Right cardiac atrium (tissue), 5 donors: ENCODE results near the gene MAPK10. TPM values are rescaled to one million over a fixed set of nuclear protein-coding genes. Genes with fewer than 3 reads are reported as not detected.
"Not testable (repeated sequence)": the region's sequence is repeated elsewhere in the genome, so short reads cannot be mapped to it uniquely, and the experiment has no call there.

Experiments
- ATAC-seq, 2 donors: fragments of 200-7000 bp; cut with Tn5 transposase; one replicate each; pipeline versions ENCODE4 v1.8.0 to v1.9.1; 2020; ENCODE audit warnings: moderate library complexity in 2 of 2, mild to moderate bottlenecking in 1 of 2
- DNase-seq, 3 donors: peaks; one replicate each; pipeline ENCODE4 v3.0.0-alpha.2; 2020
- H3K27ac ChIP-seq: one replicate; pipeline ENCODE4 v1.5.1; 2013; ENCODE audit warnings: mild to moderate bottlenecking, low read length, control low read depth, moderate library complexity
- H3K27me3 ChIP-seq: one replicate; pipeline ENCODE4 v1.6.1; 2013; ENCODE audit not compliant: control insufficient read depth, insufficient read depth
- H3K4me1 ChIP-seq: one replicate; pipeline ENCODE4 v1.6.1; 2013; ENCODE audit warnings: low read length; ENCODE audit not compliant: control insufficient read depth, insufficient read depth
- H3K4me3 ChIP-seq: one replicate; pipeline ENCODE4 v1.5.1; 2013; ENCODE audit warnings: low read length, control low read depth
- H3K9me3 ChIP-seq: one replicate; pipeline ENCODE4 v1.6.1; 2013; ENCODE audit warnings: low read length; ENCODE audit not compliant: control insufficient read depth
- WGBS: extraction: QIAGEN DNeasy Blood & Tissue Kit; methylation state at CpG from one replicate; pipeline ENCODE4 v1.1.7; 2013; 5-methylcytosine and 5-hydroxymethylcytosine counted together
- intact Hi-C, 4 donors: fragments of 100-400 bp; cut with DNase I; formaldehyde crosslinking; loops; one replicate each; pipeline versions ENCODE4 v1.11.0 to v1.14.0; 2022 to 2023
- polyA plus RNA-seq: library from polyadenylated mRNA; stranded (reverse); fragments of 200-250 nt; gene quantifications from one replicate; pipeline ENCODE4 v1.2.3, GENCODE V29; 2013
- total RNA-seq, 4 donors: library from RNA; stranded (reverse); fragmentation: NEBNext Ultra II Directional; extraction: Animal tissue kit (Norgen Biotek cat#: 25700); gene quantifications; one replicate each; pipeline ENCODE4 v1.2.1, GENCODE V29; 2021
- donor health status: healthy with polysubstance abuse.
- donor health status: DM: no; HTN: yes; CAD: no.
- donor health status: DM: no; HTN: no; CAD: no.
- donor health status: DM: no; HTN: yes; CAD: no; lungs with severe emphysema.
- donor health status: DM: yes; HTN: yes; CAD: no.

MAPK10 gene
- total and polyA plus RNA-seq, 5 donors = 6.6 to 12.9 (median 7.8) TPM

- DNase-seq (no peak), ATAC-seq (no peak)
- intact Hi-C loops = no loop called here
- Histone ChIP-seq H3K4me1 (peaks cover 6% of the 10 kb centered on the region), H3K9me3 (no peaks in the 10 kb centered on the region), H3K4me3 (no peak overlapping the region), H3K27me3 (no peaks in the 10 kb centered on the region), H3K27ac (no peak overlapping the region)
- WGBS = 61% methylated on average over 4 of the region's 4 CpGs
These were observed 323.1 kb downstream of the MAPK10 start for GRCh38 chr4:86036736-86037135.

- WGBS = 98% methylated on average over 1 of the region's 1 CpG
- DNase-seq (no peak), ATAC-seq (no peak)
- Histone ChIP-seq H3K9me3 (no peaks in the 10 kb centered on the region), H3K4me1 (peaks cover 6% of the 10 kb centered on the region), H3K4me3 (no peak overlapping the region), H3K27me3 (no peaks in the 10 kb centered on the region), H3K27ac (no peak overlapping the region)
- intact Hi-C loops = no loop called here
These were observed 324.2 kb downstream of the MAPK10 start for GRCh38 chr4:86035688-86036087.

GRCh38 chr4:86034616-86035015, 325.2 kb downstream of the MAPK10 start:
- Histone ChIP-seq H3K4me1 (peaks cover 6% of the 10 kb centered on the region), H3K9me3 (no peaks in the 10 kb centered on the region), H3K27ac (peak overlapping the region; percentile 2), H3K4me3 (no peak overlapping the region), H3K27me3 (no peaks in the 10 kb centered on the region)
- no peak for ATAC-seq
- DNase-seq = no peak
- WGBS = 51% methylated on average over 2 of the region's 2 CpGs
- intact Hi-C loops = no loop called here

DNA sequence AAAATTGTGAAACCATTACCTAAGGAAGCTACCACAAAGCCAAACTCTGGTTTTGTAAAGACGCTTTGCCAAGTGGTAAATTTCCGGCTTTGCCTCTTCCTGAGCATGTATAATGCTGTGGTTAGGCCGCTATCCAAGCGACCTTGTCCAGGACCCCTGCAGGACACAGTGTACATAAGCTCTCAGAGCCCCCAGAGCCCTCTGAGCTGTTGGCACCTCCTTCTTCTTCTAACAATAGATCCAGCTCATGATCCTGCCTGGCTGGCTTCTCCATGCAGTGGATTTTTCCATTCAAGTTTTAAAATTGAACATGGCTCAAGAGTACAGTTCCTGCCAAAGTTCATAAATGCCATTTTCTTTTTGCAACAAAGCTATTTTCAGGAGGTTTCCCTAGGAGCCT, 326.7 kb downstream of the MAPK10 start:
- WGBS = 14% methylated on average over 4 of the region's 4 CpGs
- ATAC-seq (peak; percentile 95), DNase-seq (peak; percentile 70 to 85 (median 73))
- Histone ChIP-seq H3K9me3 (no peaks in the 10 kb centered on the region), H3K27me3 (no peaks in the 10 kb centered on the region), H3K4me1 (peaks cover 6% of the 10 kb centered on the region), H3K4me3 (no peak overlapping the region), H3K27ac (peak overlapping the region; percentile 94)
- intact Hi-C loops = no loop called here

DNA sequence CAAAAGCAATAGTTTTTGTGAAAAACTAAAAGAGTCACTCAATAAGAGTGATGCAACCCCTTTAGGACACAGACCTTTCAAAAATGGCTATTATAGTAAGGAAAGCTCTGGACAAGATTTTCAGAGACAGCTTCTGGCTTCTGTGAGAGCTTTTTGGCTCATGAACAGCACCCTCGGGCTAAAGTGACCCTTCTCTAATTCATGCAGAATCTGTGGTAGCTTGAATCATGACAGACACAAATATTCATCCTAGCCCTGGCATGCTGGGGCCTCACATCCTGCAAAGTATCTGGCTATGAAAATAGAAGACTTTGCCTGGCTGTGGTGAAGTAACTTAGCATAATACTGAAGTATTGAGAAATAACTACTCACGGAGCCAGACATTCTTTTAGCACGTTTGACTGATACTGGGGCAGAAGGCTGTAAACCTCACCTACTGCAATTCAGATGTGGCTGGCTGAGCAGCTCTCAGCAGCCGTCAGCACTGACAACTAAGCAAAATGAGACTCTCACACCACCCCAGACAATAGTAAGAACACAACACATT, 327.3 kb downstream of the MAPK10 start:
- Histone ChIP-seq H3K4me1 (peaks cover 6% of the 10 kb centered on the region), H3K4me3 (no peak overlapping the region), H3K9me3 (no peaks in the 10 kb centered on the region), H3K27ac (peak overlapping the region; percentile 94), H3K27me3 (no peaks in the 10 kb centered on the region)
- peak; percentile 89 to 90 for ATAC-seq
- WGBS = 17% methylated on average over 4 of the region's 4 CpGs
- intact Hi-C loops = no loop called here
- DNase-seq = peak in 2 of 3 donors; percentile 23 to 67

GRCh38 chr4:86031927-86032326, 327.9 kb downstream of the MAPK10 start:
- 93% methylated on average over 3 of the region's 3 CpGs for WGBS
- Histone ChIP-seq H3K27ac (peak overlapping the region; percentile 50), H3K4me3 (no peak overlapping the region), H3K27me3 (no peaks in the 10 kb centered on the region), H3K9me3 (no peaks in the 10 kb centered on the region), H3K4me1 (peaks cover 6% of the 10 kb centered on the region)
- intact Hi-C loops = no loop called here
- ATAC-seq (no peak), DNase-seq (no peak)

- no peak for ATAC-seq
- Histone ChIP-seq H3K4me3 (no peak overlapping the region), H3K27ac (no peak overlapping the region), H3K4me1 (no peaks in the 10 kb centered on the region), H3K9me3 (no peaks in the 10 kb centered on the region), H3K27me3 (no peaks in the 10 kb centered on the region)
- DNase-seq = no peak
- intact Hi-C loops = no loop called here
- WGBS = 88% methylated on average over 8 of the region's 8 CpGs
These were observed 333.1 kb downstream of the MAPK10 start for GRCh38 chr4:86026720-86027119.

GRCh38 chr4:86021671-86022070, 338.2 kb downstream of the MAPK10 start:
- WGBS = 96% methylated on average over 24 of the region's 24 CpGs
- H3K9me3 ChIP-seq, ATAC-seq, H3K4me1 ChIP-seq, H3K27me3 ChIP-seq, intact Hi-C loops, DNase-seq, H3K27ac ChIP-seq, H3K4me3 ChIP-seq: not testable (repeated sequence)

DNA sequence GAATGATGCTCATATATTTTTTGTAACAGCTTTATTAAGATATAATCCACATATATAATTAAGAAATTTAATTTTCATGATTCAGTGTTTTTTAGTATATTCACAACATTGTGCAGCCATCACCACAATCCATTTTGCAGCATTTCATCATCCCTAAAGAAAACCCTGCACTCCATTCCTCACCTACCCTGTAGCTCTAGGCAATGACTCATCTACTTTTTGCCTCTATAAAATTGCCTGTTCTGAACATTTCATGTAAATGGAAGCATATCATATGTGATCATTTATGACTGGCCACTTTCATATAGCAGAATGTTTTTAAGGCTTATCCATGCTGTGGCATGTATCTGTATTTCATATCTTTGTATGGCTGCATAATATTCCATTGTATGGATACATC, 339.9 kb downstream of the MAPK10 start:
- no peak for DNase-seq
- H3K27me3 ChIP-seq = no peaks in the 10 kb centered on the region
- intact Hi-C loops = no loop called here
- H3K4me1 ChIP-seq = peaks cover 1% of the 10 kb centered on the region
- no peak overlapping the region for H3K4me3 ChIP-seq
- H3K27ac ChIP-seq = no peak overlapping the region
- no peak for ATAC-seq
- no peaks in the 10 kb centered on the region for H3K9me3 ChIP-seq

DNA sequence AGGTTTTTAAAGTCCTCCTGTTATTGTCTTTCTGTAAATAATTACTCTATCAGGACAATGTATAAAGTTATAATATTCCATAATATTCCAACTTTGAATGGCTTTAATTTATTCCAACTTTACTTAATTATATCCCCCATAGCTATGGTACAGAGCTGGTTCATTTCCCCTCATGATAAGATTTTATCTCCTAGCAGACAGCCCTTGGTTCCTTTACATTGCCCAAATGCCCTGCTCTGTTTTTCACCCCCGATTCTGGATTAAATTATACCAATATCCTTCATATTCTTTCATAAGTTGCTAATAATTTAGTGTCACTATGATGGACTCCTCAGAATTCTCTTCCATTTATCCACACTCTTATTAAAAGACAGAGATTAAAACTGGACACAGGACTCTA, 340.5 kb downstream of the MAPK10 start:
- no peak overlapping the region for H3K27ac ChIP-seq
- DNase-seq (no peak), ATAC-seq (no peak)
- intact Hi-C loops = no loop called here
- H3K4me1 ChIP-seq = peaks cover 4% of the 10 kb centered on the region
- no peaks in the 10 kb centered on the region for H3K27me3 ChIP-seq
- no peaks in the 10 kb centered on the region for H3K9me3 ChIP-seq
- no peak overlapping the region for H3K4me3 ChIP-seq
- 81% methylated on average over 1 of the region's 1 CpG for WGBS

DNA sequence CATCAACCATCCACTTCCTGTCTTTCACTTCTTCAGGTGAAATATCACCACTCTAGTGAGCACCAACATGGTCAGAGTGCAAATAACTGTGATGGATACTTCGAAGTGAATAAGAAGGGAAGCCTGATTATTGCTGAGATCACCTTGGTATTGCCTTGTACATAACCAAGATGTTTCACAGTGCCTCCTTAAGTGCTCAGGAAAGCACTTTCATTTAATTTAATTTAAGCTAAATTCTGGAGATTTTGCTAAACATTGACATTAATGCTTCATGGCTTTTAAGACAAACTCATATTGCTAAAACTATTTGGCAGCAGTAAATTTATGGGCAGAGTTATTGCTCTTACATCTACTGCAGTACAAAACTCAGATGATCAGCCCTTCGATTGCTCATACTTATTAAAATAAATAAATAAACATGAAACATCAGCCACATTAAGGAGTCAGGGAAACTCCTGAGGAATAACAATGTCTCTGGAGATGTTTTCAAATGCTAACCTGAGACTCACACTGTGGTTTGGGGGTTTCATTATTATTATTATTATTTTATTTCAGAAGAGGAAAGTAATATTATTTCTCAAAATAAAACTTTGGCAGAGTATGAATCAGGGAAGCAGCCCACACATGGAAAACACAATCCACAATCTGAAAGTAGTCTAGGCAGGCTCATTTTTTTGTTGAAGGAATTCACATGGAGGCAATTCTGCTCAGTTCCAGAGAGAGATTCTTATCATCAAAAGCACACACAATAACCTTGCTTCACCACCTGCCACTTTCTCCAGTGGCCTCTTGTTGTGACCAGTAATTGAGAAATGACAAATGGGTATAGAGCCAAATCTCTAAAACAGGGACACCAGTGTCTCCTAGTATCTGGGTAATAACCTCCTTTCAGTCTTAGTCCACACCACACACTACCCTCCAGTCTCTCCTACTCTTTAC, 344.2 kb downstream of the MAPK10 start:
- DNase-seq (no peak), ATAC-seq (no peak)
- H3K4me1 ChIP-seq = peaks cover 4% of the 10 kb centered on the region
- 73% methylated on average over 2 of the region's 2 CpGs for WGBS
- H3K4me3 ChIP-seq = no peak overlapping the region
- intact Hi-C loops = no loop called here
- no peaks in the 10 kb centered on the region for H3K27me3 ChIP-seq
- H3K9me3 ChIP-seq = no peaks in the 10 kb centered on the region
- no peak overlapping the region for H3K27ac ChIP-seq
